ENCODE results near the gene PIP4K2A. TPM values are rescaled to one million over a fixed set of nuclear protein-coding genes. Genes with fewer than 3 reads are reported as not detected.

Gene PIP4K2A
- total and polyA plus RNA-seq, 2 donors (not counting 3 experiments of a cell fraction or from before 2014, with no cell fraction given), result 11.8 to 32.6 TPM

DNA sequence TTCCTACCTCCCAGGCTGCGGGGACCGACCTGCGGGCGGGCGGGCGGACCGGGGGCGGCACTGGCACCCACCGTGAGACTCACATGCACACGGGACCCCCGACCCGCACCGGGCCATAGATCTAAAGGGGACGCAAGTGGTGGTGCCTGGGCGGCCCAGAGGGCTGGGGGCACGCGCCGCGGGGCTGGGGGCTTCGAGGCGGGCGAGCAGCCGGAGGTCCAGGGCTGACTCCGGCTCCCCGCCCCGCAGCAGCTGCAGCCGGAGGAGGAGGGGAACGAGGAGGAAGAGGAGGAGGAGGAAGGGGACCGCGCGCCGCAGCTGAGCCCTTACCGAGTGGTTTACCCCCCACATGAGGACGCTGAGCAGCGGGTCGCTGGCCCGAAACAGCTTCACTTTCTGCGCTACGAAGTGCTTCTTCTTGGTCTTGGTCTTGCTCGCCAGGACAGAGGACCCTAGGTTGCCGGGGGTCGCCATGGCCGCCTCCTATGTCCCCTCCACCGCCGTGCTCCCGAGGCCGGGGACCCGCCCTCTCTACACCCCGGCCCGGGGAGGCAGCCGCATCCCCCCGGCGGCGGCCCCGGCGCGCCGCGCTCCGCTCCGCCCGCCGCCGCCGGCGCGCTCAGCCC lies 412 bp downstream of the PIP4K2A start:
- Histone ChIP-seq H4K20me1 (replicated peaks; ENCODE audit: control insufficient read depth, extremely low read depth, insufficient read depth, low read length) (peaks cover 5% of the 10 kb centered on the region), H3K9ac (replicated peaks; ENCODE audit: extremely low read depth, insufficient read depth, low read length) (peak overlapping the region; percentile 78), H3K27ac (ENCODE audit: insufficient read depth, low read depth, low read length) (peak overlapping the region; percentile 55), H3K4me2 (ENCODE audit: insufficient read depth, low read length) (peak overlapping the region; percentile 97), H3K9me3 (replicated peaks; ENCODE audit: control insufficient read depth, insufficient read depth, low read length) (no peaks in the 10 kb centered on the region), H3K4me1 (ENCODE audit: control insufficient read depth, extremely low read depth, insufficient read depth, low read length) (peaks cover 17% of the 10 kb centered on the region), H3K79me2 (ENCODE audit: control insufficient read depth, insufficient read depth, low read length) (peaks cover 44% of the 10 kb centered on the region), H3K4me3 (replicated peaks in 1 of 3; ENCODE audit: insufficient read depth in 1 of 3, low read depth in 1 of 3, low read length in 3 of 3) (peak overlapping the region; percentile 89 to 100 (median 89)), H2AFZ (ENCODE audit: low read depth, low read length) (peak overlapping the region; percentile 97), H3K9me1 (replicated peaks; ENCODE audit: control insufficient read depth, extremely low read depth, insufficient read depth, low read length) (no peaks in the 10 kb centered on the region), H3K27me3 (ENCODE audit: control insufficient read depth in 2 of 2, insufficient read depth in 2 of 2, low read length in 2 of 2) (no peaks in the 10 kb centered on the region), H3K36me3 (ENCODE audit: control insufficient read depth in 2 of 2, extremely low read depth in 1 of 2, insufficient read depth in 2 of 2, low read length in 2 of 2) (no peaks in the 10 kb centered on the region)
- no TSS peak for BruUV-seq (replicated peaks)
- peak; percentile 29 for DNase-seq (ENCODE audit: low read depth, low spot score)
- dilution Hi-C loops (cut with MboI; ENCODE audit: extremely low pct_ligation_motif_present, low sequenced_read_pairs) (no loop called here), intact Hi-C loops (cut with micrococcal nuclease) (loop anchor here (1.0 to 10.0 kb wide), 10 partner anchors 65 to 712 kb away; partner anchors contain the start of genes COMMD3 and DNAJC1)
- ChIA-PET CTCF (interaction anchor here (1.1 to 2.7 kb wide), 5 partner anchors 13 to 275 kb away, joined by 3 to 15 read pairs (median 3); no protein-coding TSS in a partner anchor), POLR2A (no interaction called here)
- no peak for FAIRE-seq
- TF ChIP-seq FOS (IDR thresholded peaks at IDR 0.05; ENCODE audit: borderline replicate concordance, insufficient read depth, low read length) (no peak), JUN (IDR thresholded peaks at IDR 0.05; ENCODE audit: borderline replicate concordance, insufficient read depth, insufficient read length, low read depth) (no peak), POLR2AphosphoS5 (IDR thresholded peaks at IDR 0.05; ENCODE audit: insufficient read depth, low read depth, low read length) (no peak), POLR2A (IDR thresholded peaks at IDR 0.05; ENCODE audit: low read depth, low read length) (no peak), EZH2 (IDR thresholded peaks at IDR 0.05; ENCODE audit: borderline replicate concordance, low read depth, low read length, severe bottlenecking) (no peak), CTCF (IDR thresholded peaks at IDR 0.05; ENCODE audit: extremely low read depth in 1 of 2, insufficient read depth in 1 of 2, low read depth in 1 of 2, low read length in 2 of 2) (no peak), MYC (IDR thresholded peaks at IDR 0.05; ENCODE audit: low read depth, low read length) (no peak), GATA2 (IDR thresholded peaks at IDR 0.05; ENCODE audit: insufficient read depth, insufficient read length, low read depth, low read length) (no peak)
- TF ChIP-seq, protein P1, sequence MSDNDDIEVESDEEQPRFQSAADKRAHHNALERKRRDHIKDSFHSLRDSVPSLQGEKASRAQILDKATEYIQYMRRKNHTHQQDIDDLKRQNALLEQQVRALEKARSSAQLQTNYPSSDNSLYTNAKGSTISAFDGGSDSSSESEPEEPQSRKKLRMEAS (IDR thresholded peaks at IDR 0.05; ENCODE audit: insufficient read depth, insufficient read length), result no peak
